ENCODE data around the gene DDX46.

Gene DDX46

GRCh38 chr5:134741052-134741451, 17.5 kb upstream of the DDX46 start:
- H3K9ac ChIP-seq (ENCODE audit: low read length), result no peak overlapping the region
- H3K36me3 ChIP-seq (replicated peaks; ENCODE audit: insufficient read depth, low read length), result no peaks in the 10 kb centered on the region
- H3F3A ChIP-seq (ENCODE audit: insufficient read depth, low read length), result peaks cover 10% of the 10 kb centered on the region; the same call in 1 of the 2 replicates
- no peak overlapping the region for H3K4me2 ChIP-seq (ENCODE audit: low read depth, low read length)
- no peaks in the 10 kb centered on the region for H3K9me3 ChIP-seq (replicated peaks; ENCODE audit: insufficient read depth, low read length)
- no peak for DNase-seq
- no peak overlapping the region for H3K4me3 ChIP-seq (ENCODE audit: low read length)
- no peaks in the 10 kb centered on the region for H4K20me1 ChIP-seq (ENCODE audit: insufficient read depth, low read length)
- H2AFZ ChIP-seq (ENCODE audit: low read length), result no peak overlapping the region
- peaks cover 10% of the 10 kb centered on the region; the same call in 1 of the 2 replicates for H3K4me1 ChIP-seq (ENCODE audit: low read length)
- no peak overlapping the region for H3K27ac ChIP-seq (ENCODE audit: low read length)
- H3K9me2 ChIP-seq (replicated peaks; ENCODE audit: insufficient read depth, low read length), result no peaks in the 10 kb centered on the region
- peaks cover 34% of the 10 kb centered on the region for H3K79me2 ChIP-seq (ENCODE audit: low read length)
- H3K27me3 ChIP-seq (replicated peaks; ENCODE audit: insufficient read depth, low read length), result no peaks in the 10 kb centered on the region
- TF ChIP-seq EZH2 (optimal IDR thresholded peaks at IDR 0.05; ENCODE audit: low read depth, low read length) (no peak), EZH2phosphoT487 (IDR thresholded peaks at IDR 0.05; ENCODE audit: low read length) (no peak), CTCF (IDR thresholded peaks at IDR 0.05; ENCODE audit: low read length) (no peak)

GRCh38 chr5:134742134-134742533, 16.4 kb upstream of the DDX46 start:
- Histone ChIP-seq H3K9me2 (replicated peaks; ENCODE audit: insufficient read depth, low read length) (no peaks in the 10 kb centered on the region), H2AFZ (ENCODE audit: low read length) (no peak overlapping the region), H3K4me3 (ENCODE audit: low read length) (no peak overlapping the region), H3K27ac (ENCODE audit: low read length) (no peak overlapping the region), H3K36me3 (replicated peaks; ENCODE audit: insufficient read depth, low read length) (no peaks in the 10 kb centered on the region), H3K4me1 (ENCODE audit: low read length) (peaks cover 10% of the 10 kb centered on the region; the same call in 1 of the 2 replicates), H3K27me3 (replicated peaks; ENCODE audit: insufficient read depth, low read length) (no peaks in the 10 kb centered on the region), H3K9me3 (replicated peaks; ENCODE audit: insufficient read depth, low read length) (no peaks in the 10 kb centered on the region), H3K4me2 (ENCODE audit: low read depth, low read length) (no peak overlapping the region), H3K79me2 (ENCODE audit: low read length) (peaks cover 34% of the 10 kb centered on the region), H3K9ac (ENCODE audit: low read length) (no peak overlapping the region), H3F3A (ENCODE audit: insufficient read depth, low read length) (peaks cover 5% of the 10 kb centered on the region; the same call in 1 of the 2 replicates), H4K20me1 (ENCODE audit: insufficient read depth, low read length) (no peaks in the 10 kb centered on the region)
- TF ChIP-seq CTCF (IDR thresholded peaks at IDR 0.05; ENCODE audit: low read length) (no peak), EZH2phosphoT487 (IDR thresholded peaks at IDR 0.05; ENCODE audit: low read length) (no peak), EZH2 (optimal IDR thresholded peaks at IDR 0.05; ENCODE audit: low read depth, low read length) (no peak)
- DNase-seq, result no peak

- Histone ChIP-seq H3K9ac (ENCODE audit: low read length) (no peak overlapping the region), H3K27ac (ENCODE audit: low read length) (no peak overlapping the region), H3K27me3 (replicated peaks; ENCODE audit: insufficient read depth, low read length) (no peaks in the 10 kb centered on the region), H3K4me1 (ENCODE audit: low read length) (no peaks in the 10 kb centered on the region), H3K9me2 (replicated peaks; ENCODE audit: insufficient read depth, low read length) (no peaks in the 10 kb centered on the region), H4K20me1 (ENCODE audit: insufficient read depth, low read length) (no peaks in the 10 kb centered on the region), H3K79me2 (ENCODE audit: low read length) (no peaks in the 10 kb centered on the region), H3K9me3 (replicated peaks; ENCODE audit: insufficient read depth, low read length) (no peaks in the 10 kb centered on the region), H3K4me2 (ENCODE audit: low read depth, low read length) (no peak overlapping the region), H3K36me3 (replicated peaks; ENCODE audit: insufficient read depth, low read length) (no peaks in the 10 kb centered on the region), H3K4me3 (ENCODE audit: low read length) (no peak overlapping the region), H3F3A (ENCODE audit: insufficient read depth, low read length) (no peaks in the 10 kb centered on the region), H2AFZ (ENCODE audit: low read length) (no peak overlapping the region)
- no peak for DNase-seq
- no peak for TF ChIP-seq EZH2phosphoT487 (IDR thresholded peaks at IDR 0.05; ENCODE audit: low read length)
- TF ChIP-seq CTCF (IDR thresholded peaks at IDR 0.05; ENCODE audit: low read length), result no peak
- TF ChIP-seq EZH2 (optimal IDR thresholded peaks at IDR 0.05; ENCODE audit: low read depth, low read length), result no peak
Observed at GRCh38 chr5:134749415-134749814, 9.2 kb upstream of the DDX46 start.

Data from MM.1S (cell line).